ENCODE results near the gene PTRH2. TPM values are rescaled to one million over a fixed set of nuclear protein-coding genes. Genes with fewer than 3 reads are reported as not detected.

Gene PTRH2
- total and polyA plus RNA-seq, 2 of the 8 experiments (the other 6 are each of a cell fraction or from before 2014, with no cell fraction given): 39.4 to 43.2 TPM

DNA sequence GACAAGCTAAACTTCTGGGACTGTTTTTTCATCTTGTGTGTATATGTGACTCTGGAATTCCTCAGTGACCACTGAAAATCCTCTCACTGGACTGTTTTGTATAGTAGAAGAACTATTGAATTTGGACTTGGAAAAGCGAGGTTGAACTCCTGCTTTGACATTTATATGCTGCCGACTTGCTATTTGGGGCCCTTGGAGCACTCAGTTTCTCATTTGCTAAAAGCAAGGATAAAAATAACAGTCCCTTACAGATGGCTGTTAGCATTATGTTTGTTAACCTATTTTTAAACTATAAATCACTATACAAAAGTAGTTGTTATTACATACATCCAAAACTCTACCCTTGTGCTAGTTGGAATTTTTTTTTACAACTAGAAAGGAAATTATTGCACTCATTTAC is 9.2 kb upstream of the PTRH2 start:
- TF ChIP-seq POU5F1 (IDR thresholded peaks at IDR 0.05; ENCODE audit: low read depth, low read length): no peak
- no peak for TF ChIP-seq KDM4A (IDR thresholded peaks at IDR 0.05; ENCODE audit: low read depth, low read length, severe bottlenecking)
- TF ChIP-seq CHD1 (IDR thresholded peaks at IDR 0.05; ENCODE audit: low read depth, low read length): no peak
- no peak for TF ChIP-seq SUZ12 (IDR thresholded peaks at IDR 0.05; ENCODE audit: low read length)
- TF ChIP-seq CEBPB (IDR thresholded peaks at IDR 0.05; ENCODE audit: low read depth, low read length): no peak
- no peak for TF ChIP-seq KDM1A (IDR thresholded peaks at IDR 0.05; ENCODE audit: borderline replicate concordance, low read length)
- TF ChIP-seq ZNF274 (IDR thresholded peaks at IDR 0.05; ENCODE audit: borderline replicate concordance, extremely low read depth, low read length): no peak
- Histone ChIP-seq H3K23me2 (ENCODE audit: low read depth, low read length) (0 out of 2 replicates have a peak, but pooled peaks cover 3% of the 10 kb centered on the region), H3K4me1 (replicated peaks in 1 of 4; ENCODE audit: control insufficient read depth in 3 of 4, insufficient read depth in 4 of 4, low read length in 3 of 4) (no peaks in the 10 kb centered on the region), H2BK12ac (ENCODE audit: low read depth, low read length) (no peak overlapping the region), H4K5ac (ENCODE audit: insufficient read length, low read depth, low read length) (no peak overlapping the region), H4K91ac (replicated peaks; ENCODE audit: insufficient read length, low read length) (no peak overlapping the region), H3K14ac (ENCODE audit: insufficient read length) (no peak overlapping the region), H3K27me3 (replicated peaks in 1 of 4; ENCODE audit: control insufficient read depth in 3 of 4, extremely low read depth in 1 of 4, insufficient read depth in 3 of 4, low read length in 3 of 4) (no peaks in the 10 kb centered on the region), H3K18ac (ENCODE audit: extremely low read depth, low read length) (no peak overlapping the region), H2BK120ac (replicated peaks; ENCODE audit: low read depth, low read length) (no peak overlapping the region), H3K56ac (replicated peaks; ENCODE audit: insufficient read length, low read depth, low read length) (no peak overlapping the region), H3K9ac (replicated peaks in 1 of 4; ENCODE audit: extremely low read depth in 1 of 4, low read depth in 3 of 4, low read length in 3 of 4) (no peak overlapping the region), H3K23ac (ENCODE audit: insufficient read length) (no peak overlapping the region), H2AFZ (ENCODE audit: low read length) (no peak overlapping the region), H3K79me1 (ENCODE audit: low read depth, low read length) (peaks cover 8% of the 10 kb centered on the region; the same call in 1 of the 2 replicates), H2AK5ac (ENCODE audit: low read depth, low read length) (no peak overlapping the region), H2BK15ac (ENCODE audit: low read length) (no peak overlapping the region), H3K27ac (ENCODE audit: low read depth, low read length) (no peak overlapping the region), H3K79me2 (ENCODE audit: control insufficient read depth in 1 of 2, insufficient read depth in 2 of 2, low read length in 2 of 2) (peaks cover 0 to 66% of the 10 kb centered on the region in 2 experiments; a peak in 2 of 4 replicates), H4K20me1 (replicated peaks in 1 of 2; ENCODE audit: control insufficient read depth in 1 of 2, insufficient read depth in 2 of 2, low read length in 2 of 2) (no peaks in the 10 kb centered on the region), H3K36me3 (ENCODE audit: control insufficient read depth in 2 of 4, insufficient read depth in 4 of 4, low read length in 3 of 4) (no peaks in the 10 kb centered on the region), H3K4me3 (ENCODE audit: extremely low read depth in 1 of 4, insufficient read depth in 2 of 4, low read depth in 3 of 4, low read length in 4 of 4) (no peak overlapping the region), H2BK20ac (ENCODE audit: low read length) (no peak overlapping the region), H3K4ac (replicated peaks; ENCODE audit: insufficient read length, low read depth, low read length) (no peak overlapping the region), H4K8ac (ENCODE audit: extremely low read depth, insufficient read depth, low read length) (no peak overlapping the region), H3K4me2 (ENCODE audit: insufficient read depth in 1 of 2, low read depth in 2 of 2, low read length in 2 of 2) (no peak overlapping the region), H3K9me3 (ENCODE audit: insufficient read depth in 2 of 2, low read depth in 1 of 2, low read length in 1 of 2) (no peaks in the 10 kb centered on the region), H2BK5ac (ENCODE audit: low read depth, low read length) (no peak overlapping the region)
- DNase-seq (ENCODE audit: low read depth in 1 of 2, low spot score in 2 of 2): no peak
- POLR2A ChIA-PET (ENCODE audit: partially characterized antibody): interaction anchor here (0.9 kb wide), 1 partner anchor 9 kb away, joined by 3 read pairs; the partner anchor contains the start of genes PTRH2 and VMP1
- CTCF ChIA-PET (ENCODE audit: partially characterized antibody): no interaction called here
- WGBS, 2 experiments (ENCODE audit: extremely low coverage in 1 of 2, insufficient coverage in 1 of 2, insufficient read length in 1 of 2, insufficient replicate concordance in 2 of 2, low coverage in 1 of 2, low lambda C conversion rate in 2 of 2, missing lambda C conversion rate in 1 of 2): 89% methylated on average over 2 of the region's 2 CpGs; no CpG with 5 or more reads in 1 of the 2 experiments
- no peak for FAIRE-seq

All from H1 (cell line).